ENCODE results near the gene MCM5. TPM values are rescaled to one million over a fixed set of nuclear protein-coding genes. Genes with fewer than 3 reads are reported as not detected.
"Not testable (repeated sequence)": the region's sequence is repeated elsewhere in the genome, so short reads cannot be mapped to it uniquely, and the experiment has no call there.

MCM5 gene
- total RNA-seq, 1 experiment from 2014 or later, result 194 TPM

DNA sequence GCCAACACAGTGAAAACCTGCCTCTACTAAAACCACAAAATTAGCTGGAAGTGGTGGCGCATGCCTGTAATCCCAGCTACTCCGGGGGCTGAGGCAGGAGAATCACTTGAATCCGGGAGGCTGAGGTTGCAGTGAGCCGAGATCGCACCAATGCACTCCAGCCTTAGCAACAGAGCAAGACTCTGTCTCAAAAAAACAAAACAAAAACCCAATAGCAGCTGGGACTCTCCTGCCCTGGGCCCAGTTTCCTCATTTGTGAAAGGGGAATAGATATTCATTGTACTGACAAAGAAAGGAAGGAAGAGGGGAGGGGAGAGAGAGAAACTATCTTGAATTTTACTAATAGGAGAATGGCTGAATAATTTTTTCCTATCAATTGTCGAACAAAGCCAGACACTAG, 3.3 kb upstream of the MCM5 start:
- H2AFZ ChIP-seq (ENCODE audit: low read depth, low read length, poor library complexity, severe bottlenecking); CTCF ChIA-PET; H3K27me3 ChIP-seq (ENCODE audit: insufficient read depth, low read length); H3K9ac ChIP-seq (ENCODE audit: low read length); BruUV-seq (replicated peaks); H3K9me3 ChIP-seq (ENCODE audit: control insufficient read depth in 1 of 2, insufficient read depth in 1 of 2, low read depth in 1 of 2, low read length in 2 of 2); POLR2A ChIA-PET; H3K4me3 ChIP-seq (replicated peaks in 1 of 2; ENCODE audit: low read depth in 1 of 2, low read length in 2 of 2); DNase-seq (ENCODE audit: low read depth, low spot score); H3K27ac ChIP-seq (ENCODE audit: low read depth, low read length); H4K20me1 ChIP-seq (ENCODE audit: insufficient read depth); RAD21 ChIA-PET (ENCODE audit: low non-redundant PET in 1 of 2, low total read pairs in 2 of 2, uncharacterized antibody in 2 of 2, unreplicated experiment in 2 of 2); intact Hi-C loops (cut with micrococcal nuclease); H3K4me2 ChIP-seq (ENCODE audit: low read length); H3K9me2 ChIP-seq (ENCODE audit: insufficient read depth); ATAC-seq: not testable (repeated sequence)
- H3K79me2 ChIP-seq (ENCODE audit: insufficient read depth, low read length), result peaks cover 15% of the 10 kb centered on the region
- H3K36me3 ChIP-seq (ENCODE audit: control insufficient read depth in 1 of 2, insufficient read depth in 2 of 2, low read length in 2 of 2), result peaks cover 0 to 17% of the 10 kb centered on the region in 2 experiments; a peak in 3 of 4 replicates
- peaks cover 9 to 22% of the 10 kb centered on the region in 2 experiments; a peak in 3 of 4 replicates for H3K4me1 ChIP-seq (ENCODE audit: control insufficient read depth in 1 of 2, insufficient read depth in 2 of 2, low read length in 2 of 2)

DNA sequence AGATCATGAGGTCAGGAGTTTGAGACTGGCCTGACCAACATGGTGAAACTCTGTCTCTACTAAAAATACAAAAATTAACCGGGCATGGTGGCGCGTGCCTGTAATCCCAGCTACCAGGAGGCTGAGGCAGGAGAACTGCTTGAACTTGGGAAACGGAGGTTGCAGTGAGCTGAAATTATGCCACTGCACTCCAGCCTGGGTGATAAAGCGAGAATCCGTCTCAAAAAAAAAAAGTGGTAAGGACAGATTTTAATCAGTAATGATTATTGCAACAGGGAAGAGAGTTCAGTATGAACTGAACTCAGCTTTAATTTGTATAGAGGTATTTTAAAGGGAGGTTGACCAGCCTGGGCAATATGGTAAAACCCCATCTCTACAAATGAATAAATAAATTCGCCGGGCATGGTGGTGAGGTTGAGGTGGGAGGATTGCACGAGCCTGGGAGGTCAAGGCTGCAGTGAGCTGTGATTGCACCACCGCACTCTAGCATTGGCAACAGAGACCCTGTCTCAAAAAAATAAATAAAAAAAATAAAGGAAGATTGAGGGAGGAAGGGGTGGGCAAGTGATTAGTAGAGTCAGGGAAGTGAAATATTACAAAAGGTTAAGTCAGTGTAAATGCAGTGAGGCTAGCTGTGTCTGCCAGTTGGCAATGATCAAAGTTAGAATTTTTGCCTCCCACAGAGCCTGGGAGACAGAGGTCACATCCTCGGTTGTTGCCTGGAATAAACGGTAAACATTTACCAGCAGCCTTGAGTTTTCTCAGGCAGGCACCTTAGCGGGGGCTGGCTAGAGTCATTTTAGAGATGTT, 2.6 kb upstream of the MCM5 start:
- peaks cover 0 to 23% of the 10 kb centered on the region in 2 experiments; a peak in 3 of 4 replicates for H3K36me3 ChIP-seq (ENCODE audit: control insufficient read depth in 1 of 2, insufficient read depth in 2 of 2, low read length in 2 of 2)
- RAD21 ChIA-PET (ENCODE audit: low non-redundant PET in 1 of 2, low total read pairs in 2 of 2, uncharacterized antibody in 2 of 2, unreplicated experiment in 2 of 2), result no interaction called here
- H3K27ac ChIP-seq (ENCODE audit: low read depth, low read length), result no peak overlapping the region
- BruUV-seq (replicated peaks), result no TSS peak
- H3K4me3 ChIP-seq (replicated peaks in 1 of 2; ENCODE audit: low read depth in 1 of 2, low read length in 2 of 2), result no peak overlapping the region
- DNase-seq (ENCODE audit: low read depth, low spot score) (no peak), ATAC-seq (no peak)
- H2AFZ ChIP-seq (ENCODE audit: low read depth, low read length, poor library complexity, severe bottlenecking), result no peak overlapping the region
- intact Hi-C loops (cut with micrococcal nuclease), result no loop called here
- no peaks in the 10 kb centered on the region for H4K20me1 ChIP-seq (ENCODE audit: insufficient read depth)
- H3K4me1 ChIP-seq (ENCODE audit: control insufficient read depth in 1 of 2, insufficient read depth in 2 of 2, low read length in 2 of 2), result peaks cover 9 to 22% of the 10 kb centered on the region in 2 experiments; a peak in 3 of 4 replicates
- CTCF ChIA-PET, result no interaction called here
- no peak overlapping the region for H3K4me2 ChIP-seq (ENCODE audit: low read length)
- no peaks in the 10 kb centered on the region for H3K9me3 ChIP-seq (ENCODE audit: control insufficient read depth in 1 of 2, insufficient read depth in 1 of 2, low read depth in 1 of 2, low read length in 2 of 2)
- H3K9ac ChIP-seq (ENCODE audit: low read length), result no peak overlapping the region
- H3K9me2 ChIP-seq (ENCODE audit: insufficient read depth), result no peaks in the 10 kb centered on the region
- H3K79me2 ChIP-seq (ENCODE audit: insufficient read depth, low read length), result peaks cover 22% of the 10 kb centered on the region
- H3K27me3 ChIP-seq (ENCODE audit: insufficient read depth, low read length), result no peaks in the 10 kb centered on the region
- TF ChIP-seq EZH2 (IDR thresholded peaks at IDR 0.05), result no peak
- TF ChIP-seq YY1 (IDR thresholded peaks at IDR 0.05; ENCODE audit: extremely low read depth, insufficient replicate concordance, low read depth, low read length), result no peak
- no peak for TF ChIP-seq SRF (IDR thresholded peaks at IDR 0.05; ENCODE audit: low read depth)
- TF ChIP-seq ZFX (IDR thresholded peaks at IDR 0.05), result no peak
- no peak for TF ChIP-seq POLR2A (IDR thresholded peaks at IDR 0.05; ENCODE audit: borderline replicate concordance, extremely low read depth, insufficient read depth, insufficient read length)
- no peak for TF ChIP-seq POLR2AphosphoS5 (IDR thresholded peaks at IDR 0.05; ENCODE audit: low read depth, low read length)
- TF ChIP-seq SIN3A (IDR thresholded peaks at IDR 0.05; ENCODE audit: low read depth), result no peak
- TF ChIP-seq, protein P1, sequence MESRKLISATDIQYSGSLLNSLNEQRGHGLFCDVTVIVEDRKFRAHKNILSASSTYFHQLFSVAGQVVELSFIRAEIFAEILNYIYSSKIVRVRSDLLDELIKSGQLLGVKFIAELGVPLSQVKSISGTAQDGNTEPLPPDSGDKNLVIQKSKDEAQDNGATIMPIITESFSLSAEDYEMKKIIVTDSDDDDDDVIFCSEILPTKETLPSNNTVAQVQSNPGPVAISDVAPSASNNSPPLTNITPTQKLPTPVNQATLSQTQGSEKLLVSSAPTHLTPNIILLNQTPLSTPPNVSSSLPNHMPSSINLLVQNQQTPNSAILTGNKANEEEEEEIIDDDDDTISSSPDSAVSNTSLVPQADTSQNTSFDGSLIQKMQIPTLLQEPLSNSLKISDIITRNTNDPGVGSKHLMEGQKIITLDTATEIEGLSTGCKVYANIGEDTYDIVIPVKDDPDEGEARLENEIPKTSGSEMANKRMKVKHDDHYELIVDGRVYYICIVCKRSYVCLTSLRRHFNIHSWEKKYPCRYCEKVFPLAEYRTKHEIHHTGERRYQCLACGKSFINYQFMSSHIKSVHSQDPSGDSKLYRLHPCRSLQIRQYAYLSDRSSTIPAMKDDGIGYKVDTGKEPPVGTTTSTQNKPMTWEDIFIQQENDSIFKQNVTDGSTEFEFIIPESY (IDR thresholded peaks at IDR 0.05; ENCODE audit: extremely low read depth, insufficient replicate concordance, low read length), result no peak
- TF ChIP-seq CEBPB (IDR thresholded peaks at IDR 0.05; ENCODE audit: low read depth), result no peak
- no peak for TF ChIP-seq JUND (IDR thresholded peaks at IDR 0.05)
- TF ChIP-seq, protein P2, sequence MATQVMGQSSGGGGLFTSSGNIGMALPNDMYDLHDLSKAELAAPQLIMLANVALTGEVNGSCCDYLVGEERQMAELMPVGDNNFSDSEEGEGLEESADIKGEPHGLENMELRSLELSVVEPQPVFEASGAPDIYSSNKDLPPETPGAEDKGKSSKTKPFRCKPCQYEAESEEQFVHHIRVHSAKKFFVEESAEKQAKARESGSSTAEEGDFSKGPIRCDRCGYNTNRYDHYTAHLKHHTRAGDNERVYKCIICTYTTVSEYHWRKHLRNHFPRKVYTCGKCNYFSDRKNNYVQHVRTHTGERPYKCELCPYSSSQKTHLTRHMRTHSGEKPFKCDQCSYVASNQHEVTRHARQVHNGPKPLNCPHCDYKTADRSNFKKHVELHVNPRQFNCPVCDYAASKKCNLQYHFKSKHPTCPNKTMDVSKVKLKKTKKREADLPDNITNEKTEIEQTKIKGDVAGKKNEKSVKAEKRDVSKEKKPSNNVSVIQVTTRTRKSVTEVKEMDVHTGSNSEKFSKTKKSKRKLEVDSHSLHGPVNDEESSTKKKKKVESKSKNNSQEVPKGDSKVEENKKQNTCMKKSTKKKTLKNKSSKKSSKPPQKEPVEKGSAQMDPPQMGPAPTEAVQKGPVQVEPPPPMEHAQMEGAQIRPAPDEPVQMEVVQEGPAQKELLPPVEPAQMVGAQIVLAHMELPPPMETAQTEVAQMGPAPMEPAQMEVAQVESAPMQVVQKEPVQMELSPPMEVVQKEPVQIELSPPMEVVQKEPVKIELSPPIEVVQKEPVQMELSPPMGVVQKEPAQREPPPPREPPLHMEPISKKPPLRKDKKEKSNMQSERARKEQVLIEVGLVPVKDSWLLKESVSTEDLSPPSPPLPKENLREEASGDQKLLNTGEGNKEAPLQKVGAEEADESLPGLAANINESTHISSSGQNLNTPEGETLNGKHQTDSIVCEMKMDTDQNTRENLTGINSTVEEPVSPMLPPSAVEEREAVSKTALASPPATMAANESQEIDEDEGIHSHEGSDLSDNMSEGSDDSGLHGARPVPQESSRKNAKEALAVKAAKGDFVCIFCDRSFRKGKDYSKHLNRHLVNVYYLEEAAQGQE (IDR thresholded peaks at IDR 0.05; ENCODE audit: low read depth), result no peak
- no peak for TF ChIP-seq ZNF274 (IDR thresholded peaks at IDR 0.05; ENCODE audit: low read depth, low read length)
- TF ChIP-seq FOSL1 (IDR thresholded peaks at IDR 0.05; ENCODE audit: low read depth), result no peak
- TF ChIP-seq, protein P3, sequence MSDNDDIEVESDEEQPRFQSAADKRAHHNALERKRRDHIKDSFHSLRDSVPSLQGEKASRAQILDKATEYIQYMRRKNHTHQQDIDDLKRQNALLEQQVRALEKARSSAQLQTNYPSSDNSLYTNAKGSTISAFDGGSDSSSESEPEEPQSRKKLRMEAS (IDR thresholded peaks at IDR 0.05), result no peak
- TF ChIP-seq, protein P4, sequence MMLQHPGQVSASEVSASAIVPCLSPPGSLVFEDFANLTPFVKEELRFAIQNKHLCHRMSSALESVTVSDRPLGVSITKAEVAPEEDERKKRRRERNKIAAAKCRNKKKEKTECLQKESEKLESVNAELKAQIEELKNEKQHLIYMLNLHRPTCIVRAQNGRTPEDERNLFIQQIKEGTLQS (IDR thresholded peaks at IDR 0.05), result no peak
- POLR2A ChIA-PET, result no interaction called here

Data from HCT116 (cell line).